GM18520 (cell line): ENCODE measurements around the gene AZIN2.
"Not testable (repeated sequence)": the region's sequence is repeated elsewhere in the genome, so short reads cannot be mapped to it uniquely, and the experiment has no call there.

Experiments used
- ATAC-seq: cut with Tn5 transposase; IDR thresholded peaks from one replicate; pipeline ENCODE4 v1.9.1; 2021; ENCODE audit not compliant: unreplicated experiment

The AZIN2 gene

GRCh38 chr1:33093004-33093403, 12.1 kb downstream of the AZIN2 start:
- ATAC-seq = no peak

DNA sequence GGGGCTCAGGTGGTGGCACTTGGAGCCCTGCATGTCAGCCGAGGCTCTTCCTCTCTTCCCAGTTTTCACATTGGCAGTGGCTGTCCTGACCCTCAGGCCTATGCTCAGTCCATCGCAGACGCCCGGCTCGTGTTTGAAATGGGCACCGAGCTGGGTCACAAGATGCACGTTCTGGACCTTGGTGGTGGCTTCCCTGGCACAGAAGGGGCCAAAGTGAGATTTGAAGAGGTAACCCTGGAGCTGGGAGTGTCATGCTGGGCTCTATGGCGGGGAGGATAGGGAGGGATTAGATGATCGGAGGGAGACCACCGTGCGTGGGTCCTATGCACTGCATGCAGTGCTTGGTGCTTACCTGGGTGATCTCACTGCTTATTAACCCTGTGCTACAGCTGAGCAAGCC, 13.5 kb downstream of the AZIN2 start:
- ATAC-seq = no peak

GRCh38 chr1:33094971-33095604, 14.1 kb downstream of the AZIN2 start:
- ATAC-seq = no peak

GRCh38 chr1:33096363-33097005, 15.5 kb downstream of the AZIN2 start:
- ATAC-seq = no peak

GRCh38 chr1:33097137-33097611, 16.2 kb downstream of the AZIN2 start:
- no peak for ATAC-seq

DNA sequence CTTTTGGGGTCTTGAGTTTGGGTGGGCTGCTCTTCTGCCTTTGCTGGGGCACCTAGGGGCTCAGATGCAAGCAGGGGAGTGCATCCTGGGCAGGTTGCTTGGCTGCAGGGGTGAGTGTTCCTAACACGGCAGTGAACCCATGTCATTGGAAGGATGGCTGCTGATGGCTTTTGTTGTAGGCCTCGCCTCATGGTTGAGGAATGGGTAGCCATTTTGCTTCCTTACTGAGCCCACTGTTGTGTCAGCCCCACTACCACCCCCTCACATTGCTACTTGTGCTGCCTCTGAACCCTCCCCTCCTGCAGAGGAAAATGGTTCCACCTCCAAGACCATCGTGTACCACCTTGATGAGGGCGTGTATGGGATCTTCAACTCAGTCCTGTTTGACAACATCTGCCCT, 16.8 kb downstream of the AZIN2 start:
- ATAC-seq = no peak

- no peak for ATAC-seq
Measured at GRCh38 chr1:33098371-33098770, 17.4 kb downstream of the AZIN2 start.

- ATAC-seq = no peak
Measured at GRCh38 chr1:33099290-33100118, 18.6 kb downstream of the AZIN2 start.

DNA sequence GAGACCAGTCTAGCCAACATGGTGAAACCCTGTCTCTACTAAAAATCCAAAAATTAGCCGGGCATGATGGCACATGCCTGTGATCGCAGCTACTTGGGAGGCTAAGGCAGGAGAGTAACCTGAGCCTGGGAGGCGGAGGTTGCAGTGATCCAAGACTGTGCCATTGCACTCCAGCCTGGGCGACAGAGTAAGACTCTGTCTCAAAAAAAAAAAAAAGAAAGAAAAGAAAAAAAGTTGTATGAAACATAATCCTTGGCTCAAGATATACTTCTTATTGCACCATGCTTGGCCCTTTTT, 19.1 kb downstream of the AZIN2 start:
- ATAC-seq = not testable (repeated sequence)

GRCh38 chr1:33110477-33110876, 29.5 kb downstream of the AZIN2 start:
- no peak for ATAC-seq

DNA sequence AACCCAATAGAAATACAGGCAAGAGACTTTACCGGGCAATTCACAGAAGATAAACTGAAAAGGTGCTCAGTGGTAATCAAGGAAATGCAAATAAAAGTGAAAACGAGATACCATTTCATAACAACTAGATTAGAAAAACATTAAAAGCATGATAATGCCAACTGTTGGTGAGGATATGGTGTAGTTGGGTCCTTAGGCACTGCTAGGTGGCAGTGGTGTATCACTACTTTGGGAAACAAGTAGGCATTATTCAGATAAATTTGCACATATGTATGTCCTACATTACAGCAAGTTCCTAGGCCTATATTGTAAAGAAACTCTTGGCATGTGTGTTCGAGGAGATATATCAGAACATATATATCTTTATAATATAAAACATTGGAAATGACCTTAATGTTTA, 31.0 kb downstream of the AZIN2 start:
- ATAC-seq = no peak

- ATAC-seq = no peak
Measured at GRCh38 chr1:33117440-33118085, 36.6 kb downstream of the AZIN2 start.

GRCh38 chr1:33118274-33118673, 37.3 kb downstream of the AZIN2 start:
- ATAC-seq = no peak

DNA sequence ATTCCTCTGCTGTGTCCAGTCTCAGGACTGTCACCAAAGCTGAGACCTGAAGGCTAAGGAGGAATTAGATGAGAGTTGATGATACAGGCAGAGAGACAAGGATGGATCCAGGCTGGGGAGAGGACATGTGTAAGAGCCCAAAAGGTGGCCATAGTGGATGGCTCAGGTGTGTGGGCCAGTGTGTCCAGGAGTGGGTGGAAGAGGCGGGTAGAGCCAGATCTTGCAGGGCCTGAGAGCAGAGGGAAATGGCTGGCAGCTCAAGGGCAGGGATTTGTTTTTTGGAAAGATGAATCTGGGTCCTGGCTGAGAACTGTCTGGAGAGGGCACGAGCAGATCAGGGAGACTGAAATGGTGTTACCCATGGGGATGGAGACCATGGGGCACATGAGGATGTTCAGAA, 38.1 kb downstream of the AZIN2 start:
- ATAC-seq = no peak

DNA sequence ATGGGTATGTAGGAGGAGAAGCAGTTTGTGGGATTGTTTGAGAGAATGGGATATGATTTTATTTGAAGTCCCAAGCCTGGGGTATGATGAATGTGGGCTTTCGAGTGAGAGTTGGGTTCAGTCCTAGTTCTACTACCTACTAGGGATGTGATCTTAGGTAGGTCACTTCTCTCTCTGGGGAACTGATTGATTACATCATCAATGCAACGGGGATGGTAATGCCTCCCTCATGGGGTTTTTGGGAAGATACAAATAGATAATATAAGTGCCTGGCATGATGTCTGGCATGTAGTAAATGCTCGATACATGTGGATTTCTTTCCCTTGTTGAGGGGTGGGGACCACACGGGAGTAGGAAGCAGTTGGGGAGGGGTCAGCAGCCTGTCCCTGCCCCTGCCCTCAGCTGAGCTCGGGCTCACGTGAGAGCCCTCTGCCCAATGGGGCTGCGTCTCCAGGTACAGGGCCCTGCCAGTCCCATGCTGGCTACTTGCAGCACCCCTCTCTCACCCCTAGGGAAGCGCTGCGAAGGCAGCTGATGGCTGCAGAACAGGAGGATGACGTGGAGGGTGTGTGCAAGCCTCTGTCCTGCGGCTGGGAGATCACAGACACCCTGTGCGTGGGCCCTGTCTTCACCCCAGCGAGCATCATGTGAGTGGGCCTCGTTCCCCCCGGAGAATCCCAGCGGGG, 38.7 kb downstream of the AZIN2 start:
- ATAC-seq = no peak

GRCh38 chr1:33120436-33121231, 39.7 kb downstream of the AZIN2 start:
- no peak for ATAC-seq

DNA sequence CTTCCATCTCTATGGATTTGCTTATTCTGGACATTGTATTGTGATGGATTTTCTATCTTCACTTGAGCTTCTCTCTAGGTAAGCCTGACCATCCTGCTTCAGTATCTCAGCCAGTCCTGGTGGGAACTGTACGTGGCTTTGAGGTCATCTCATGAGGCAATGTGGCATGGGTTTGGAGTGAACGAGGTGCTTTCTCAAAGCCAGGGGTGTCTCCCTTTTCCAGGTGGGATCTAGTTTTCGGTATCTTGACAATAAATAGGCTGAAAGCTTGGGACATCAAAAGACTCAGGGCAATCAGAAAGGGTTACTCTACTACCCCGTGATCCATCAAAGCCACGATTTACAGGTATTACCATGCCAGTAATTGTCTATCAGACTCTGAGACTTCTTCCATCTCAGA, 40.8 kb downstream of the AZIN2 start:
- ATAC-seq = no peak

DNA sequence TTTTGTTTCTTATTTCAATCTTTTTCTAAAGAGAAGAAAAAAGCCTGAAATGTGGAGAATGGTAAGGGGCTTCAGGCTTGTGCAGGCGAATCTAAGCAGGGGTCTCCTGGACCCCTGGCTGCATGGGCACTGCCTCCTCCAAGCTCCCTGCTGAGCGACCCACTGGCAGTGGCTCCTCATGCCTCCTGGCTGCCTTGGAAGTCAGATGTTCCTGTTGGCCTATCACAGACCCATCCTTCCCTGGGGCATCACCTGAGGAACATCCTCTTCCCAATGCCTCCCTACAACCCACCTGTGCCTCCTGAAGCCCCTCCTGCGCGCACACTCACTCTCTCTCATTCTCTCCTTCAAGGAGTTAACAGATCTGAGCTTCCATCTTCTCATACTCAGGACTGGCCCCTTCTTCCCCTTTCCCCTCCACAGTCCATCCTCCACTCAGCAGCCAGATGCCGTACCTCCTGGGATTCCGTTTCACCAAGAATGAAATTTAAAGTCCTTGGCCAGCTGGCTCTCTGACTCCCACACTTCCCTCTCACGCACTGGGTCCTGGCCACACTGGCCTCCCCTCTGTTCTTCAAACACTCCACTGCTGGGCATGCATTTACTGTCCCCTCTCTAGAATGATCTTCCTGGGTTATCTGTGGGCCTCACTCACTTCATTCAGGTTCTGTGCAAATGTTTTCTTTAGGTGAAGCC, 41.7 kb downstream of the AZIN2 start:
- ATAC-seq = no peak

- ATAC-seq = no peak
Measured at GRCh38 chr1:33123266-33123665, 42.3 kb downstream of the AZIN2 start.

DNA sequence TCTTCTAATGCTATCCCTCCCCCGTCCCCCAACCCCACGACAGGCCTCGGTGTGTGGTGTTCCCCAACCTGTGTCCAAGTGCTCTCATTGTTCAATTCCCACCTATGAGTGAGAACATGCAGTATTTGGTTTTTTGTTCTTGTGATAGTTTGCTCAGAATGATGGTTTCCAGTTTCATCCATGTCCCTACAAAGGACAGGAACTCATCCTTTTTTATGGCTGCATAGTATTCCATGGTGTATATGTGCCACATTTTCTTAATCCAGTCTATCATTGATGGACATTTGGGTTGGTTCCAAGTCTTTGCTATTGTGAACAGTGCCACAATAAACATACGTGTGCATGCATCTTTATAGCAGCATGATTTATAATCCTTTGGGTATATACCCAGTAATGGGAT, 43.7 kb downstream of the AZIN2 start:
- ATAC-seq = not testable (repeated sequence)
